ENCODE results near the gene TCP1. TPM values are rescaled to one million over a fixed set of nuclear protein-coding genes. Genes with fewer than 3 reads are reported as not detected.

Gene TCP1
- total and polyA plus RNA-seq, 2 experiments from 2014 or later = 222 to 346 TPM

- H3K36me3 ChIP-seq (ENCODE audit: insufficient read depth) = peaks cover 93% of the 10 kb centered on the region
Measured at GRCh38 chr6:159745081-159745480, 44.3 kb downstream of the TCP1 start.

GRCh38 chr6:159742165-159742564 is 47.2 kb downstream of the TCP1 start:
- Histone ChIP-seq H3K27me3 (ENCODE audit: insufficient read depth) (no peaks in the 10 kb centered on the region), H2AFZ (no peak overlapping the region), H3K9me2 (ENCODE audit: insufficient read depth) (no peaks in the 10 kb centered on the region), H3K36me3 (ENCODE audit: insufficient read depth) (peaks cover 91% of the 10 kb centered on the region), H3K79me2 (replicated peaks; ENCODE audit: insufficient read depth) (peaks cover 96% of the 10 kb centered on the region), H3K4me2 (no peak overlapping the region), H3K27ac (ENCODE audit: low read depth) (no peak overlapping the region; the same call in 1 of the 2 replicates), H3F3A (replicated peaks; ENCODE audit: low read depth) (no peaks in the 10 kb centered on the region), H3K4me3 (no peak overlapping the region), H4K20me1 (replicated peaks; ENCODE audit: insufficient read depth) (peaks cover 52% of the 10 kb centered on the region), H3K4me1 (ENCODE audit: insufficient read depth) (no peaks in the 10 kb centered on the region)
- H3K36me3 Mint-ChIP-seq (ENCODE audit: low read depth) = peaks cover 82% of the 10 kb centered on the region
- DNase-seq (ENCODE audit: low spot score) (no peak), ATAC-seq (no peak)
- no peaks in the 10 kb centered on the region for H3K9me3 Mint-ChIP-seq
- H3K4me3 Mint-ChIP-seq = no peak overlapping the region
- no peaks in the 10 kb centered on the region for H3K27me3 Mint-ChIP-seq (ENCODE audit: insufficient read depth, low read depth, poor library complexity)
- H3K27ac Mint-ChIP-seq = peak overlapping the region; percentile 81
- H3K4me1 Mint-ChIP-seq = no peaks in the 10 kb centered on the region
- TF ChIP-seq REST (IDR thresholded peaks at IDR 0.05; ENCODE audit: unreplicated experiment) = no peak
- no peak for TF ChIP-seq ZNF114 (CRISPR knock-in tag; IDR thresholded peaks at IDR 0.05)
- no peak for TF ChIP-seq EZH2 (IDR thresholded peaks at IDR 0.05; ENCODE audit: low read depth, unreplicated experiment)
- no peak for TF ChIP-seq ZNF331 (CRISPR knock-in tag; IDR thresholded peaks at IDR 0.05; ENCODE audit: low read depth)
- TF ChIP-seq JUNB (IDR thresholded peaks at IDR 0.05; ENCODE audit: unreplicated experiment) = no peak
- no peak for TF ChIP-seq ZNF462 (CRISPR knock-in tag; IDR thresholded peaks at IDR 0.05)
- no peak for TF ChIP-seq CREB1 (CRISPR knock-in tag; IDR thresholded peaks at IDR 0.05; ENCODE audit: low read depth)

More at GRCh38 chr6:159745081-159745480, 44.3 kb downstream of the TCP1 start:
- Histone ChIP-seq H3K9me2 (ENCODE audit: insufficient read depth) (no peaks in the 10 kb centered on the region), H3K4me3 (no peak overlapping the region), H3K27me3 (ENCODE audit: insufficient read depth) (no peaks in the 10 kb centered on the region), H3K4me1 (ENCODE audit: insufficient read depth) (no peaks in the 10 kb centered on the region), H3K79me2 (replicated peaks; ENCODE audit: insufficient read depth) (peaks cover 69% of the 10 kb centered on the region), H3K27ac (ENCODE audit: low read depth) (no peak overlapping the region), H3F3A (replicated peaks; ENCODE audit: low read depth) (no peaks in the 10 kb centered on the region), H4K20me1 (replicated peaks; ENCODE audit: insufficient read depth) (peaks cover 39% of the 10 kb centered on the region), H3K4me2 (no peak overlapping the region), H2AFZ (no peak overlapping the region)
- H3K4me1 Mint-ChIP-seq = no peaks in the 10 kb centered on the region
- H3K27ac Mint-ChIP-seq = no peak overlapping the region
- DNase-seq (ENCODE audit: low spot score) = no peak
- H3K9me3 Mint-ChIP-seq = no peaks in the 10 kb centered on the region
- TF ChIP-seq POLR2AphosphoS5 (IDR thresholded peaks at IDR 0.05; ENCODE audit: low read depth) (no peak), ETS1 (IDR thresholded peaks at IDR 0.05) (no peak), STAT1 (IDR thresholded peaks at IDR 0.05; ENCODE audit: unreplicated experiment) (no peak), JUNB (IDR thresholded peaks at IDR 0.05; ENCODE audit: unreplicated experiment) (no peak), ZNF114 (CRISPR knock-in tag; IDR thresholded peaks at IDR 0.05) (no peak), CREB1 (CRISPR knock-in tag; IDR thresholded peaks at IDR 0.05; ENCODE audit: low read depth) (no peak)
- H3K4me3 Mint-ChIP-seq = no peak overlapping the region
- H3K36me3 Mint-ChIP-seq (ENCODE audit: low read depth) = peaks cover 95% of the 10 kb centered on the region
- H3K27me3 Mint-ChIP-seq (ENCODE audit: insufficient read depth, low read depth, poor library complexity) = no peaks in the 10 kb centered on the region
- ATAC-seq = no peak

Measured in GM23338 (cell line).